Loucy (cell line): Measurements from ENCODE around the gene AGBL5.
"Not testable (repeated sequence)": the region's sequence is repeated elsewhere in the genome, so short reads cannot be mapped to it uniquely, and the experiment has no call there.

Experiments
- H2AFZ ChIP-seq: fragments of 200-600 bp; sonication (generic); 2 replicates; pipeline ENCODE4 v1.6.0; 2016; ENCODE audit warnings: antibody characterized with exemption, mild to moderate bottlenecking, low read length, moderate library complexity
- H3F3A ChIP-seq: fragments of 200-600 bp; 2 replicates; pipeline ENCODE4 v1.6.0; 2016; ENCODE audit warnings: antibody characterized with exemption, low read depth, mild to moderate bottlenecking
- H3K27me3 ChIP-seq: fragments of 200-600 bp; sonication (generic); 2 replicates; pipeline ENCODE4 v1.6.1; 2014; ENCODE audit warnings: low read length, mild to moderate bottlenecking; ENCODE audit not compliant: insufficient read depth, poor library complexity, severe bottlenecking
- H3K36me3 ChIP-seq: fragments of 200-600 bp; sonication (generic); 2 replicates; pipeline ENCODE4 v1.6.1; 2016; ENCODE audit warnings: low read length; ENCODE audit not compliant: insufficient read depth
- H3K4me1 ChIP-seq: fragments of 200-600 bp; sonication (generic); 2 replicates; pipeline ENCODE4 v1.5.1; 2014; ENCODE audit warnings: low read length, mild to moderate bottlenecking; ENCODE audit not compliant: insufficient read depth, poor library complexity, severe bottlenecking
- H3K4me2 ChIP-seq: fragments of 200-600 bp; sonication (generic); 2 replicates; pipeline ENCODE4 v1.6.0; 2014; ENCODE audit warnings: antibody characterized with exemption, low read length, low read depth, mild to moderate bottlenecking; ENCODE audit not compliant: poor library complexity, severe bottlenecking
- H3K4me3 ChIP-seq: fragments of 200-600 bp; sonication (generic); 2 replicates; pipeline ENCODE4 v1.5.1; 2014; ENCODE audit warnings: low read length, mild to moderate bottlenecking, mixed read lengths; ENCODE audit not compliant: poor library complexity, severe bottlenecking
- H3K79me2 ChIP-seq: fragments of 200-600 bp; sonication (generic); 2 replicates; pipeline ENCODE4 v1.6.1; 2014; ENCODE audit warnings: low read length; ENCODE audit not compliant: insufficient read depth
- H3K9ac ChIP-seq: fragments of 200-600 bp; sonication (generic); 2 replicates; pipeline ENCODE4 v1.6.0; 2014; ENCODE audit warnings: mild to moderate bottlenecking, low read depth, low read length, moderate library complexity; ENCODE audit not compliant: poor library complexity, severe bottlenecking
- H3K9me2 ChIP-seq: fragments of 200-600 bp; sonication (generic); replicated peaks from 2 replicates; pipeline ENCODE4 v1.6.1; 2016; ENCODE audit warnings: low read depth, low read length, mixed read lengths
- H3K9me3 ChIP-seq: fragments of 200-600 bp; sonication (generic); 2 replicates; pipeline ENCODE4 v1.6.1; 2014; ENCODE audit warnings: mild to moderate bottlenecking, antibody characterized with exemption, low read length, low read depth; ENCODE audit not compliant: insufficient read depth
- H4K20me1 ChIP-seq: fragments of 200-600 bp; sonication (generic); 2 replicates; pipeline ENCODE4 v1.6.0; 2014; ENCODE audit warnings: antibody characterized with exemption, low read length, mild to moderate bottlenecking; ENCODE audit not compliant: insufficient read depth, poor library complexity, severe bottlenecking
- EZH2phosphoT487 ChIP-seq: fragments of 200-600 bp; IDR thresholded peaks from 2 replicates; pipeline ENCODE4 v1.6.1; 2018; ENCODE audit warnings: antibody characterized with exemption, mild to moderate bottlenecking, moderate library complexity, borderline replicate concordance
- TF ChIP-seq, protein P1 (sequence below): fragments of 200-600 bp; sonication (generic); conservative IDR thresholded peaks from 2 replicates; pipeline ENCODE4 v1.5.1; 2014; ENCODE audit warnings: mild to moderate bottlenecking, antibody characterized with exemption, low read length

Gene AGBL5

GRCh38 chr2:27115519-27115918, 64.1 kb downstream of the AGBL5 start:
- no peaks in the 10 kb centered on the region for H3K9me2 ChIP-seq
- no peaks in the 10 kb centered on the region for H4K20me1 ChIP-seq
- H3K9me3 ChIP-seq: no peaks in the 10 kb centered on the region
- no peaks in the 10 kb centered on the region; the same call in 1 of the 2 replicates for H3F3A ChIP-seq
- H3K4me2 ChIP-seq: no peak overlapping the region
- no peaks in the 10 kb centered on the region for H3K36me3 ChIP-seq
- no peaks in the 10 kb centered on the region for H3K27me3 ChIP-seq
- H3K4me3 ChIP-seq: no peak overlapping the region
- no peak for TF ChIP-seq EZH2phosphoT487
- TF ChIP-seq, protein P1, sequence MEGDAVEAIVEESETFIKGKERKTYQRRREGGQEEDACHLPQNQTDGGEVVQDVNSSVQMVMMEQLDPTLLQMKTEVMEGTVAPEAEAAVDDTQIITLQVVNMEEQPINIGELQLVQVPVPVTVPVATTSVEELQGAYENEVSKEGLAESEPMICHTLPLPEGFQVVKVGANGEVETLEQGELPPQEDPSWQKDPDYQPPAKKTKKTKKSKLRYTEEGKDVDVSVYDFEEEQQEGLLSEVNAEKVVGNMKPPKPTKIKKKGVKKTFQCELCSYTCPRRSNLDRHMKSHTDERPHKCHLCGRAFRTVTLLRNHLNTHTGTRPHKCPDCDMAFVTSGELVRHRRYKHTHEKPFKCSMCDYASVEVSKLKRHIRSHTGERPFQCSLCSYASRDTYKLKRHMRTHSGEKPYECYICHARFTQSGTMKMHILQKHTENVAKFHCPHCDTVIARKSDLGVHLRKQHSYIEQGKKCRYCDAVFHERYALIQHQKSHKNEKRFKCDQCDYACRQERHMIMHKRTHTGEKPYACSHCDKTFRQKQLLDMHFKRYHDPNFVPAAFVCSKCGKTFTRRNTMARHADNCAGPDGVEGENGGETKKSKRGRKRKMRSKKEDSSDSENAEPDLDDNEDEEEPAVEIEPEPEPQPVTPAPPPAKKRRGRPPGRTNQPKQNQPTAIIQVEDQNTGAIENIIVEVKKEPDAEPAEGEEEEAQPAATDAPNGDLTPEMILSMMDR: no peak
- no peak overlapping the region for H2AFZ ChIP-seq
- H3K9ac ChIP-seq: no peak overlapping the region
- H3K4me1 ChIP-seq: no peaks in the 10 kb centered on the region
- H3K79me2 ChIP-seq: no peaks in the 10 kb centered on the region

DNA sequence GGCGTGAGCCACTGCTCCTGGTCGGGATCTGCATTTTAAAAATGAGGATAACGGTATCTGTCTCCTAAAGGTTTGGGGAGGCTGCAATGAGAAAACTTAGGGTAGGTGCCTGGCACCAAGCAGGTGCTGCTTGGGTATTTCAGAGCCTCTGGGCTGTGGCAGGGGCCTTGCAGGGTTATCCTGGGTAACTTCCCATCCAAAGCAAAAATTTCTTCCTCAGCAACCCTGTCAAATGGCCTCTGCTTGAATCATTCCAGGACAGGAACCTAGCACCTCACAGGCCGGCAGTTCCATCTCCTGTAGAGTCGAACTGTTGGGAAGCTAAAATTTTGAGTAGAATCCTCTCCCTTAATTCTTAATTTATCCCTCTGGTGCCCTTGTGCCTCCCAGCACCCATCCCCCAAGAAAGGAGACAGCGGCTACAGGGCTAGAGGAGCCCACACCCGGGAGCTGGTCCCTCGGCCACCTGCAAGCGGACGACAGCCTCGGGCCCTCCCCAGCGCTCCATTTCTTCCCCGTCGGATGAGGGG, 66.6 kb downstream of the AGBL5 start:
- Histone ChIP-seq H3F3A (no peaks in the 10 kb centered on the region), H3K4me2 (no peak overlapping the region), H3K4me3 (no peak overlapping the region), H3K4me1 (no peaks in the 10 kb centered on the region), H4K20me1 (no peaks in the 10 kb centered on the region), H3K27me3 (no peaks in the 10 kb centered on the region), H3K9ac (no peak overlapping the region), H3K9me3 (no peaks in the 10 kb centered on the region), H2AFZ (no peak overlapping the region), H3K9me2 (no peaks in the 10 kb centered on the region), H3K36me3 (no peaks in the 10 kb centered on the region), H3K79me2 (no peaks in the 10 kb centered on the region)
- TF ChIP-seq, protein P1: no peak

- no peak within 1 kb of the TSS for H2AFZ ChIP-seq
- H3K27me3 ChIP-seq: no peaks in the 10 kb centered on the region
- no peak within 1 kb of the TSS for H3K9ac ChIP-seq
These were observed 67.3 kb downstream of the AGBL5 start, which contains the start of gene CGREF1 for GRCh38 chr2:27118525-27119329. Gene CGREF1, minus strand, starts transcription at chr2:27119128. Its CDS starts 14,762 bp downstream, at chr2:27104366.

DNA sequence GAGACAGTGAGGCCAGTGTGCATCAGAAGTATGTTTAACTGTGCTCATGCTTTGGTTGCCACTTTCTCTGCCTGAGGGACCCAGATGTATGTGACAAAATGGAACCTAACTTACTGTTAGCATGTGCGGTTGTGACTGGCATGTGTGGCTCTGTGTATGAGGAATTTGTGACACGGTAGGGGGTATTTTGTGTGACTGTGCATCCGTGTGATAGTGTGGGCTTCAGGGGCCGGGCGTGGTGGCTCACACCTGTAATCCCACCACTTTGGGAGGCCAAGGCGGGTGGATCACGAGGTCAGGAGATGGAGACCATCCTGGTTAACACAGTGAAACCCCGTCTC, 67.8 kb downstream of the AGBL5 start:
- H2AFZ ChIP-seq, H3K9me3 ChIP-seq, H3F3A ChIP-seq, H3K4me1 ChIP-seq, H3K9me2 ChIP-seq, H3K27me3 ChIP-seq, H3K36me3 ChIP-seq, H3K79me2 ChIP-seq, H3K4me2 ChIP-seq, H3K9ac ChIP-seq, H3K4me3 ChIP-seq, H4K20me1 ChIP-seq: not testable (repeated sequence)

More at GRCh38 chr2:27118525-27119329, 67.3 kb downstream of the AGBL5 start, which contains the start of gene CGREF1:
- H3K4me1 ChIP-seq: peaks cover under 1% of the 10 kb centered on the region
- H3K4me2 ChIP-seq: no peak within 1 kb of the TSS
- no peaks in the 10 kb centered on the region for H3F3A ChIP-seq
- H3K79me2 ChIP-seq: no peaks in the 10 kb centered on the region
- no peaks in the 10 kb centered on the region for H4K20me1 ChIP-seq
- H3K9me2 ChIP-seq: no peaks in the 10 kb centered on the region
- TF ChIP-seq, protein P1: no peak
- TF ChIP-seq EZH2phosphoT487: no peak
- no peak within 1 kb of the TSS for H3K4me3 ChIP-seq
- no peaks in the 10 kb centered on the region for H3K9me3 ChIP-seq
- no peaks in the 10 kb centered on the region for H3K36me3 ChIP-seq
